Astrocyte (in vitro differentiated cells and primary cell): ENCODE results near the gene UBTF. TPM values are rescaled to one million over a fixed set of nuclear protein-coding genes. Genes with fewer than 3 reads are reported as not detected.

ENCODE experiments used
- DNase-seq: peaks from one replicate; pipeline ENCODE4 v3.0.0-alpha.2; 2010; ENCODE audit warnings: low read depth
- FAIRE-seq: peaks from 2 replicates; lab custom pipeline; 2011; peaks lifted over from hg19 to GRCh38; lab: Jason Lieb, UNC
- H2AFZ ChIP-seq: 2 replicates; pipeline ENCODE4 v1.6.0; 2012; ENCODE audit warnings: low read depth, low read length, inconsistent platforms
- H3K27ac ChIP-seq: 2 replicates; pipeline ENCODE4 v1.5.1; 2011; ENCODE audit warnings: low read depth, low read length, inconsistent platforms
- H3K27me3 ChIP-seq: 2 replicates; pipeline ENCODE4 v1.6.0; 2011; ENCODE audit warnings: low read length, inconsistent platforms; ENCODE audit not compliant: insufficient read depth
- H3K36me3 ChIP-seq: 2 replicates; pipeline ENCODE4 v1.5.1; 2011; ENCODE audit warnings: low read length, inconsistent platforms; ENCODE audit not compliant: insufficient read depth
- H3K4me1 ChIP-seq: 2 replicates; pipeline ENCODE4 v1.5.1; 2011; ENCODE audit warnings: low read length, inconsistent platforms; ENCODE audit not compliant: insufficient read depth
- H3K4me2 ChIP-seq: 2 replicates; pipeline ENCODE4 v1.6.0; 2012; ENCODE audit warnings: low read length, inconsistent platforms
- H3K4me3 ChIP-seq: 2 replicates; pipeline ENCODE4 v1.5.1; 2011; ENCODE audit warnings: low read depth, mild to moderate bottlenecking, low read length, inconsistent platforms; ENCODE audit not compliant: insufficient read depth
- H3K79me2 ChIP-seq: 2 replicates; pipeline ENCODE4 v1.6.0; 2012; ENCODE audit warnings: mild to moderate bottlenecking, low read length, inconsistent platforms; ENCODE audit not compliant: insufficient read depth
- H3K9ac ChIP-seq: 2 replicates; pipeline ENCODE4 v1.6.0; 2012; ENCODE audit warnings: mild to moderate bottlenecking, low read length, inconsistent platforms
- H3K9me3 ChIP-seq: 2 replicates; pipeline ENCODE4 v1.5.1; 2012; ENCODE audit warnings: low read depth, mild to moderate bottlenecking, low read length, inconsistent platforms; ENCODE audit not compliant: insufficient read depth
- H4K20me1 ChIP-seq: 2 replicates; pipeline ENCODE4 v1.6.0; 2012; ENCODE audit warnings: low read length, inconsistent platforms; ENCODE audit not compliant: insufficient read depth
- H3K27ac Mint-ChIP-seq: one replicate; pipeline ENCODE4 v1.8.0; 2021; ENCODE audit warnings: mild to moderate bottlenecking, mixed read lengths; ENCODE audit not compliant: unreplicated experiment
- H3K27me3 Mint-ChIP-seq: one replicate; pipeline ENCODE4 v1.8.0; 2021; ENCODE audit warnings: low read depth, mixed read lengths; ENCODE audit not compliant: unreplicated experiment
- H3K36me3 Mint-ChIP-seq: one replicate; pipeline ENCODE4 v1.8.0; 2021; ENCODE audit warnings: low read depth, mixed read lengths; ENCODE audit not compliant: unreplicated experiment
- H3K4me1 Mint-ChIP-seq: one replicate; pipeline ENCODE4 v1.8.0; 2021; ENCODE audit warnings: low read depth, mixed read lengths; ENCODE audit not compliant: unreplicated experiment
- H3K4me3 Mint-ChIP-seq: one replicate; pipeline ENCODE4 v1.8.0; 2021; ENCODE audit warnings: mild to moderate bottlenecking, moderate library complexity, mixed read lengths; ENCODE audit not compliant: unreplicated experiment
- H3K9me3 Mint-ChIP-seq: one replicate; pipeline ENCODE4 v1.8.0; 2021; ENCODE audit warnings: mild to moderate bottlenecking, mixed read lengths; ENCODE audit not compliant: unreplicated experiment
- EZH2 ChIP-seq: IDR thresholded peaks from 2 replicates; pipeline ENCODE4 v1.6.1; 2012; ENCODE audit warnings: mild to moderate bottlenecking, low read length, inconsistent platforms; ENCODE audit not compliant: insufficient read depth
- total RNA-seq: library from RNA; stranded (reverse); gene quantifications from 2 replicates; pipeline ENCODE4 v1.2.1, GENCODE V29; 2021
- TF ChIP-seq, protein P1 (sequence below): IDR thresholded peaks from 2 replicates; pipeline ENCODE4 v1.5.1; 2011; ENCODE audit warnings: low read depth, mild to moderate bottlenecking, inconsistent platforms, low read length, moderate library complexity; ENCODE audit not compliant: insufficient read depth

UBTF gene
- total RNA-seq, 1 donor from 2014 or later, result 48.0 TPM

DNA sequence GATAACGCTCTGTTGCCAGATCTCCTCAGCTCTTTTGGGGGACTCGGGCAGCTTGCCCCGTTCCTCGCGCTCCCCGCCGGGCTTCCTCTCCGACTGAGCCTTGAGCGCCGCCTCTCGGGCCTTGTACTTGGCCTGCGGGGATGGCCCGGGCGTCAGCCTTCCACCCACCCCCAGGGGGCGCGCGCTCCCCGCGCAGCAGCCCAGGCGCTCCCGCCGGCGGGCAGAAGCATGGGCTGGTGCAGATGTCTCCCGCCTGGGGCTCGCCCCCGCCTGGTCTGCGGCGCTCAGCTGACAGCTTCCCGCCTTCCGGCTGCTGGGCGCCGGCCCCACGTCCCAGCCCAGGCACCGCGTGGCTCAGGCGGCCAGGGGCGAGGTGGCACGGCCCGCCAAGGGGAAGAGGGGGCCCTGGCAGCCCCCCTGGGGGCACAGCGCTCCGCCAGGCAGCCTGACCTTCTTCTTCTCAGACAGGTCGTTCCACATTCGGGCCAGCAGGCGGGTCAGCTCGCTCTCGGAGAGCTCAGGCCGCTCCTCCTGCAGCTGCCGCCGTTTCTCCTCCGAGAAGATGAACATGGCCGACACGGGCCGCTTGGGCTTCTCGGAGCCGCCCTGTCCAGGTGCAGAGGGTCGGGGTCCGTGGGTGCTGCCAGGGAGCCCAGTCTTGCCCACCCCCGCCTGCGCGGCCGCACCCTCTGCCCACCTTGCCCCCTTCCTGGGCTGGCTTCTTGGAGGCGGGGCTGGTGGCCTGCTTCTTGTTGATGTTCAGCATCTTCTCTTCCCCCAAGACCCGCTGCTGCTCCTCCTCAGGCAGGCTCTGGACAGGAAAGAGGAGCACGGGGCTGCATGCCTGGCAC, 8.9 kb downstream of the UBTF start:
- Histone ChIP-seq H4K20me1 (peaks cover 62% of the 10 kb centered on the region), H3K4me1 (peaks cover 18% of the 10 kb centered on the region), H3K27me3 (no peaks in the 10 kb centered on the region), H3K9ac (peak overlapping the region; percentile 34), H3K27ac (no peak overlapping the region), H3K4me3 (no peak overlapping the region), H3K36me3 (peaks cover 28% of the 10 kb centered on the region), H3K9me3 (no peaks in the 10 kb centered on the region), H3K79me2 (peaks cover 16% of the 10 kb centered on the region), H2AFZ (no peak overlapping the region), H3K4me2 (peak overlapping the region; percentile 54)
- FAIRE-seq (no peak), DNase-seq (peak; percentile 56)
- H3K27me3 Mint-ChIP-seq, result no peaks in the 10 kb centered on the region
- H3K36me3 Mint-ChIP-seq, result peaks cover 31% of the 10 kb centered on the region
- TF ChIP-seq, protein P1, sequence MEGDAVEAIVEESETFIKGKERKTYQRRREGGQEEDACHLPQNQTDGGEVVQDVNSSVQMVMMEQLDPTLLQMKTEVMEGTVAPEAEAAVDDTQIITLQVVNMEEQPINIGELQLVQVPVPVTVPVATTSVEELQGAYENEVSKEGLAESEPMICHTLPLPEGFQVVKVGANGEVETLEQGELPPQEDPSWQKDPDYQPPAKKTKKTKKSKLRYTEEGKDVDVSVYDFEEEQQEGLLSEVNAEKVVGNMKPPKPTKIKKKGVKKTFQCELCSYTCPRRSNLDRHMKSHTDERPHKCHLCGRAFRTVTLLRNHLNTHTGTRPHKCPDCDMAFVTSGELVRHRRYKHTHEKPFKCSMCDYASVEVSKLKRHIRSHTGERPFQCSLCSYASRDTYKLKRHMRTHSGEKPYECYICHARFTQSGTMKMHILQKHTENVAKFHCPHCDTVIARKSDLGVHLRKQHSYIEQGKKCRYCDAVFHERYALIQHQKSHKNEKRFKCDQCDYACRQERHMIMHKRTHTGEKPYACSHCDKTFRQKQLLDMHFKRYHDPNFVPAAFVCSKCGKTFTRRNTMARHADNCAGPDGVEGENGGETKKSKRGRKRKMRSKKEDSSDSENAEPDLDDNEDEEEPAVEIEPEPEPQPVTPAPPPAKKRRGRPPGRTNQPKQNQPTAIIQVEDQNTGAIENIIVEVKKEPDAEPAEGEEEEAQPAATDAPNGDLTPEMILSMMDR, result peak; percentile 67
- no peak for TF ChIP-seq EZH2
- no peaks in the 10 kb centered on the region for H3K9me3 Mint-ChIP-seq
- H3K27ac Mint-ChIP-seq, result no peak overlapping the region
- no peak overlapping the region for H3K4me3 Mint-ChIP-seq
- peaks cover 2% of the 10 kb centered on the region for H3K4me1 Mint-ChIP-seq

DNA sequence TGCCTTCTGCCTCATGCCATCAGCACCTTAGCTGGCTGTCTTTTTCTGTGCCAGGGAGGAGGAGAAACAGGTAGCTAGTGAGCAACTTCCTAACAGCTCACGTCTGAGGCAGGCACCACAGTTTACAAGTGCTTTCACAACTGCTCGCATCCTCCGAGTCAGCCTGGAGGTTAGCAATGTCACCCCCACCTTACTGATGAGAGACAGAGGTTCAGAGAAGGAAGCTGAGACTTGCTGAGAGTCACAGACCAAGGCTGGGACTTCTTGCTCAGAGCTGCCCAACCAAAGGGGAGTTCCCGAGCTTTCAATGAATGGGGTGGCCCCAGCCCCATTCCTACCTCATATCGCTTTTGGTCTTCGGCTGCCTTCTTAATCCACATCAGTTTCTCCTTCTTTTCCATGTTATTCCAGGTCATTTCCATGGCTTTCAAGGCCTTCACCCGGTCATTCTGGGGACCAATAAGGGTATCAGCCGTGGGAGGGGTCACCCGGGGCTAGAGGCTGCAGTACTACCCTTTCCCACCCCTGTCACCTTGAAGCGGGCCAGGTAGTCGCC, 9.6 kb downstream of the UBTF start:
- Mint-ChIP-seq H3K4me1 (peaks cover 2% of the 10 kb centered on the region), H3K36me3 (peaks cover 26% of the 10 kb centered on the region), H3K4me3 (no peak overlapping the region), H3K9me3 (no peaks in the 10 kb centered on the region), H3K27me3 (no peaks in the 10 kb centered on the region), H3K27ac (no peak overlapping the region)
- Histone ChIP-seq H3K4me2 (peak overlapping the region; percentile 54), H3K79me2 (peaks cover 9% of the 10 kb centered on the region), H3K27ac (no peak overlapping the region), H3K27me3 (no peaks in the 10 kb centered on the region), H2AFZ (no peak overlapping the region), H3K9ac (peak overlapping the region; percentile 34), H3K36me3 (peaks cover 24% of the 10 kb centered on the region), H3K4me3 (no peak overlapping the region), H4K20me1 (peaks cover 56% of the 10 kb centered on the region), H3K4me1 (peaks cover 18% of the 10 kb centered on the region), H3K9me3 (no peaks in the 10 kb centered on the region)
- DNase-seq (no peak), FAIRE-seq (no peak)
- TF ChIP-seq, protein P1, result no peak
- no peak for TF ChIP-seq EZH2
